GM19468 (cell line): ENCODE data around the gene ARMC5.
"Not testable (repeated sequence)": the region's sequence is repeated elsewhere in the genome, so short reads cannot be mapped to it uniquely, and the experiment has no call there.

ENCODE experiments used
- ATAC-seq: cut with Tn5 transposase; IDR thresholded peaks from one replicate; pipeline ENCODE4 v1.9.1; 2021; ENCODE audit warnings: mild to moderate bottlenecking, moderate library complexity, moderate number of reproducible peaks; ENCODE audit not compliant: unreplicated experiment; ENCODE audit errors: extremely low read depth

ARMC5 gene, protein sequence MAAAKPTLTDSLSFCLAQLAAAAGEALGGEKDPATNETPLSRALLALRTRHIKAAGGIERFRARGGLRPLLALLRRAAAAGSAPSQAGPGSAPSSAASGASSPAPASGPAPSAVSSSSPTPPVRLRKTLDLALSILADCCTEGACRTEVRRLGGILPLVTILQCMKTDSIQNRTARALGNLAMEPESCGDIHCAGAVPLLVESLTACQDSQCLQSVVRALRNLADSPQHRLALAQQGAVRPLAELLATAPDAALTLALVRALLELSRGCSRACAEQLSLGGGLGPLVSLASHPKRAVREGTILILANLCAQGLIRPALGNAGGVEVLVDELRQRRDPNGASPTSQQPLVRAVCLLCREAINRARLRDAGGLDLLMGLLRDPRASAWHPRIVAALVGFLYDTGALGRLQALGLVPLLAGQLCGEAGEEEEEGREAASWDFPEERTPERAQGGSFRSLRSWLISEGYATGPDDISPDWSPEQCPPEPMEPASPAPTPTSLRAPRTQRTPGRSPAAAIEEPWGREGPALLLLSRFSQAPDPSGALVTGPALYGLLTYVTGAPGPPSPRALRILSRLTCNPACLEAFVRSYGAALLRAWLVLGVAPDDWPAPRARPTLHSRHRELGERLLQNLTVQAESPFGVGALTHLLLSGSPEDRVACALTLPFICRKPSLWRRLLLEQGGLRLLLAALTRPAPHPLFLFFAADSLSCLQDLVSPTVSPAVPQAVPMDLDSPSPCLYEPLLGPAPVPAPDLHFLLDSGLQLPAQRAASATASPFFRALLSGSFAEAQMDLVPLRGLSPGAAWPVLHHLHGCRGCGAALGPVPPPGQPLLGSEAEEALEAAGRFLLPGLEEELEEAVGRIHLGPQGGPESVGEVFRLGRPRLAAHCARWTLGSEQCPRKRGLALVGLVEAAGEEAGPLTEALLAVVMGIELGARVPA

GRCh38 chr16:31458844-31459686 is at the start of gene ARMC5:
Gene ARMC5, plus strand, starts transcription at chr16:31459501. Its CDS starts 24 bp downstream, at chr16:31459525.
- peak; percentile 51 for ATAC-seq

DNA sequence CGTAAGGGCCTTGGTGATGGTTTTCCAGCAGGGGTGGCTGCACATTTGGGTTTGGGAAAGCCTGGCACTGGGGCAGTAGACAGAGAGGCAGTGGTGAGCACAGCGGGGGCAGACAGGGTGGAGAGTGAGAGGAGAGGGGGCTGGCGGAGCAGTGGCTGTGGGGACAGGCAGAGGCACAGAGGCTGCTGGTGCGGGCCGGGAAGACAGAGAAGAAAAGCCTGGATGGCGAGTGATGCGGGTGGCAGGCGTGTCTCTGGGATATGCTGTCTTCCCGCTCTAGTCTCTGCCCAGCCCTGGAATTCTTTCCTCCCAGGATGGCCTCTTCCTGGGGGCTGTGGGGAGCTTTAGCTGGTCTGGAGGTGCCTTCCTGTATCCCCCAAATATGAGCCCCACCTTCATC is 49.2 kb upstream of the ARMC5 start:
- no peak for ATAC-seq

GRCh38 chr16:31411024-31411844 is 48.1 kb upstream of the ARMC5 start:
- no peak for ATAC-seq

GRCh38 chr16:31412750-31413149 is 46.6 kb upstream of the ARMC5 start:
- no peak for ATAC-seq

GRCh38 chr16:31413381-31413780 is 45.9 kb upstream of the ARMC5 start:
- ATAC-seq = no peak

- ATAC-seq = no peak
Observed at GRCh38 chr16:31413943-31414342, 45.4 kb upstream of the ARMC5 start.

- no peak for ATAC-seq
Observed at GRCh38 chr16:31414706-31415105, 44.6 kb upstream of the ARMC5 start.

GRCh38 chr16:31416371-31416770 is 42.9 kb upstream of the ARMC5 start:
- no peak for ATAC-seq

- not testable (repeated sequence) for ATAC-seq
Observed at GRCh38 chr16:31417036-31417435, 42.3 kb upstream of the ARMC5 start.

DNA sequence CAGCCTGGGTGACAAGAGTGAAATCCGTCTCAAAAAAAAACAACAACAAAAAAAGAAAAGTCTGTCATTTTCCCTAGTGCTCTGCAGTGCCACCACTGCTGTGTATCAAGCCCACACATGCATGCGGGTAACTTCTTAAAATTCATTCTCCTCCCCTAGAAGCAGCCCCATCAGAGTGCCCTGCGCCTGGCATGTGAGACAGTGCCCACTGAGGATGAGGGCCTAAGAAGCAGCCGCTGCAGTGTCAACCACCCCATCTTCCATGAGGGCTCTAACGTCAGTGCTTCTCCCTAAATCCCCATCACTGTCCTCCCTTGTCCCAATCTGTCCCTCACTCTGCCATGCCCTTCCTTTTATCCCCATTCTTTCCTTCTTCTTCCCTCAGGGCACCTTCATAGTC is 41.4 kb upstream of the ARMC5 start:
- ATAC-seq = no peak

DNA sequence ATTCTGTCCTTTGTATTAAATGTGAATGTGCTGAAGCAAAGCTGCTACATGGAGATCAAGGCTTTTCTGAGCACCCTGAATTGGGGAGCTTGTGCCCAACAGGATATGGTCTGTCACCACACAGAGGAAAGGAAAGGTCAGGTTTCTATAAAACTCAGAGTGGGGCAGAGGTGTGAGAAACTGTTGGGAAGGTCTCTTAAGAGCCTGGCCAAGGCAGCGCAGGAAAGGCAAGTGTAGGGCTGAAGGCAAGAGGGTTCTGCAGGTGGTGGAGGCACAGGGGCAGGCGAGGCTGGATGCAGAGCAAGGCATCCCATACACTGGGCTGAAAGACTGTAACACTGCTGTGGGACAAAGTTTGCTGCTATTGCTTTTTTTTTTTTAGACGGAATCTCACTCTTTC is 39.3 kb upstream of the ARMC5 start:
- ATAC-seq = no peak

- no peak for ATAC-seq
Observed at GRCh38 chr16:31421587-31421986, 37.7 kb upstream of the ARMC5 start.

DNA sequence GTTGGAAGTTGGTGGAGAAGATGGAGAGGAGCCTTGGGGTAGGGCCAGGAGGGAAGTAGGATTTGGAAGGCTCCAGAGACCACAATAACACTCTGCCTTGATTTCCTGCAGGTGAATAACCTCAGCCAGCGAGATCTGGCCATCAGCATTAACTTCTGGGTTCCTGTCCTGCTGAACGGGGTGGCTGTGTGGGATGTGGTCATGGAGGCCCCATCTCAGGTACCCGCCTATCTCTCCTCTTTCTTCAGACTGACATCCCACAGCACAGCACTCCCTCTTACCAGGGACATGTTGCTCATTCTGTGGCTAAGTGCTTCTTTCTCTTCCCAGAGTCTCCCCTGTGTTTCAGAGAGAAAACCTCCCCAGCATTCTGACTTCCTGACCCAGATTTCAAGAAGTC is 36.1 kb upstream of the ARMC5 start:
- no peak for ATAC-seq

DNA sequence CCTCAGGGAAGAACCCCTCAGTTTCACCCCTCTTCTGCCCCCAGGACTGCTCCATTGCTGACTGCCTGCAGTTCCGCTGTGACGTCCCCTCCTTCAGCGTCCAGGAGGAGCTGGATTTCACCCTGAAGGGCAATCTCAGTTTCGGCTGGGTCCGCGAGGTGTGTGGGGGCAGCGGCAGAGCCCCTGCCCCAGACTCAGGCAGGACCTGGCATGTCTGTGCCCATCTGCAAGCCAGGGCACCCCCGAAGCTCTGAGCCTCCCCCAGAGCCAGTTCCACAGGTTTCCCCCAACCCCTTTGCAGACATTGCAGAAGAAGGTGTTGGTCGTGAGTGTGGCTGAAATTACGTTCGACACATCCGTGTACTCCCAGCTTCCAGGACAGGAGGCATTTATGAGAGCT is 35.5 kb upstream of the ARMC5 start:
- ATAC-seq = no peak

DNA sequence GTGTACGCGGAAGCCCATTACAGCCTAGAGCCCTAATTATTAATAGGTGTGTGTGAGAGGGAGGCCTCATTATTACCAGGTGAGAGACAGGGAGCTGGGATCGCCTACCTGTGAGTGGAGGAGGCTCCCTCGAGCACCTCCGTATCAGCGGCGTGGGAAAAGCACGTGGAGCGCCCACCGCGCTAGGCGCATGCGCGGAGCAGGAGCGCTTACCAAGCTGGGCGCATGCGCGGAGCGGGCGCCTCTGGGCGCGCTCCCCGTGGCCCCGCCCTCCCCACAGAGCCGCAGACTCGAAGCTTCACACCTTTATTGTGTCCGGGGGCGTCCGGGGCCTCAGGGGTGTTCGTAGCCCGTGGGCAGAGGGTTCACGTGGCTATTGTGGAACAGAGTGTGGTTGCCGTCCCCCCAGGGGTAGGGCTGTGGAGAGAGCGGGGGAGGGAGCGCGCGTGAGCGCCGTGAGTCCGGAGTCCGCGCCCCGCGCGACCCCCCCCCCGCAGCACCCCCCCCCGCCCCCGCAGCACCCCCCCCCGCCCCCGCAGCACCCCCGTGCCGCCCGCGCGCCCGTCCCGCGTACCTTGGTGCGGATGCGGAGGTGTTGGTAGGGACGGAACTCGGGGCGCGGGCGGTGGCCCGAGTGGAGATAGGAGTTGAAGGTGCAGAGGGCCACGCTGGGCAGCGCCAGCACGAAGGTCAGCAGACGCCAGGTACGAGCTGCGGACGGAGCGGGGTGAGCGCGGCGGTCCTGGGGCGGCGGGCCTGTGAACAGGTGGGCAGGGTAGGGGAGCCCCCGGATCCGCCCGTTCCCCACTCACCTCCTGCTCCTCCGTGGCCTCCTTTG is 31.6 kb upstream of the ARMC5 start:
- ATAC-seq = no peak

GRCh38 chr16:31428279-31428597 is 31.1 kb upstream of the ARMC5 start, which contains the start of gene COX6A2:
Gene COX6A2, minus strand, starts transcription at chr16:31428360. Its CDS starts 35 bp downstream, at chr16:31428325.
- ATAC-seq = no peak

GRCh38 chr16:31428638-31429247 is 30.6 kb upstream of the ARMC5 start:
- no peak for ATAC-seq

DNA sequence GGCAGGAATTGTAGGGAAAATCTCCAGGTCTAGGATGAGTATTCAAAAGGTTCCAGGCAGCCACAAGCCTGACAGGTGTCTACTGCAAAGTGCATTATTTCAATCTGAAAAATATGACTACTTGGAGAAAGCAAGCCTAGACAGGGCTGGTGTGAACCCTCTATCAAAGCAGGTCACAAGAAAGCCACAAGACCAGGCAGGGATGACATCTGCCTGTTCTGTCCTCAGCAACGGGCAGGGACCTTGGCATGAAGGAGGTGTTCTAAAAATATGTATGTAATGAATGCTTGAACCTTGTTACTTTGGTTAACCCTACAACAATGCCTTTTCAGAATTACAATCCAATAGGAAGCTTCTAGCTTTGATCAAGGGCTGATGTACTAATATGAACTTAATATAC is 30.0 kb upstream of the ARMC5 start:
- no peak for ATAC-seq
